ENCODE data around the gene TMPRSS6.

GRCh38 chr22:37024339-37025157 lies 85.0 kb downstream of the TMPRSS6 start:
- TF ChIP-seq POLR2A (IDR thresholded peaks at IDR 0.05) (peak; percentile 25 to 32), CTCF (IDR thresholded peaks at IDR 0.05) (no peak)

Measured in Peyer's patch (tissue), 4 donors.